Liver (tissue), 9 donors: ENCODE results near the gene TRAPPC2L. TPM values are rescaled to one million over a fixed set of nuclear protein-coding genes. Genes with fewer than 3 reads are reported as not detected.

Experiments
- DNase-seq: peaks from one replicate; pipeline ENCODE4 v3.0.0-alpha.2; 2017; ENCODE audit warnings: low spot score
- H3K27ac ChIP-seq, 2 donors: one replicate each; pipeline ENCODE4 v1.7.0; 2013; ENCODE audit warnings: inconsistent platforms in 2 of 2, low read length in 2 of 2, control low read depth in 1 of 2, low read depth in 1 of 2, mild to moderate bottlenecking in 1 of 2
- H3K27me3 ChIP-seq, 4 donors: one replicate each; pipeline versions ENCODE4 v1.6.1 to v1.7.0; 2013; ENCODE audit warnings: low read length in 3 of 4, inconsistent platforms in 1 of 4, mild to moderate bottlenecking in 1 of 4, moderate library complexity in 1 of 4; ENCODE audit not compliant: control insufficient read depth in 4 of 4, insufficient read depth in 4 of 4
- H3K36me3 ChIP-seq, 4 donors: one replicate each; pipeline versions ENCODE4 v1.6.1 to v1.7.0; 2013; ENCODE audit warnings: low read length in 3 of 4, mild to moderate bottlenecking in 3 of 4, low read depth in 1 of 4, moderate library complexity in 1 of 4; ENCODE audit not compliant: control insufficient read depth in 4 of 4, insufficient read depth in 3 of 4
- H3K4me1 ChIP-seq, 4 donors: one replicate each; pipeline versions ENCODE4 v1.6.1 to v1.7.0; 2013; ENCODE audit warnings: low read length in 3 of 4, mild to moderate bottlenecking in 3 of 4, moderate library complexity in 1 of 4; ENCODE audit not compliant: control insufficient read depth in 4 of 4, insufficient read depth in 4 of 4
- H3K4me3 ChIP-seq, 3 donors: one replicate each; pipeline versions ENCODE4 v1.6.1 to v1.7.0; 2013; ENCODE audit warnings: low read length in 3 of 3, control low read depth in 1 of 3, low read depth in 1 of 3, mild to moderate bottlenecking in 1 of 3
- H3K9ac ChIP-seq, 2 donors: one replicate each; pipeline ENCODE4 v1.7.0; 2013; ENCODE audit warnings: low read length in 2 of 2, mild to moderate bottlenecking in 2 of 2, moderate library complexity in 2 of 2, control low read depth in 1 of 2, low read depth in 1 of 2
- H3K9me3 ChIP-seq, 4 donors: one replicate each; pipeline versions ENCODE4 v1.6.1 to v1.7.0; 2013; ENCODE audit warnings: low read length in 3 of 4; ENCODE audit not compliant: control insufficient read depth in 4 of 4
- EGR1 ChIP-seq, 2 donors: IDR thresholded peaks; 2 replicates each; pipeline ENCODE4 v1.6.1; 2016 to 2018; ENCODE audit warnings: antibody characterized with exemption in 2 of 2, low read depth in 2 of 2
- FOXA1 ChIP-seq: IDR thresholded peaks from 2 replicates; pipeline ENCODE4 v1.6.1; 2016; ENCODE audit warnings: antibody characterized with exemption
- GABPA ChIP-seq, 2 donors: IDR thresholded peaks in 1 of 2; conservative IDR thresholded peaks in 1 of 2; 2 replicates each; pipeline ENCODE4 v1.6.1; 2016; ENCODE audit warnings: antibody characterized with exemption in 2 of 2, mild to moderate bottlenecking in 1 of 2, moderate library complexity in 1 of 2
- HNF4A ChIP-seq, 2 donors: conservative IDR thresholded peaks; 2 replicates each; pipeline ENCODE4 v1.6.1; 2016; ENCODE audit warnings: antibody characterized with exemption in 2 of 2, mild to moderate bottlenecking in 2 of 2
- JUND ChIP-seq, 2 donors: IDR thresholded peaks; 2 replicates each; pipeline ENCODE4 v1.6.1; 2016; ENCODE audit warnings: antibody characterized with exemption in 2 of 2
- NR2F2 ChIP-seq: IDR thresholded peaks from 2 replicates; pipeline ENCODE4 v1.6.1; 2016; ENCODE audit warnings: antibody characterized with exemption
- RXRA ChIP-seq, 2 donors: IDR thresholded peaks; 2 replicates each; pipeline ENCODE4 v1.6.1; 2017 to 2018; ENCODE audit warnings: antibody characterized with exemption in 2 of 2, mild to moderate bottlenecking in 1 of 2
- SP1 ChIP-seq: IDR thresholded peaks from 2 replicates; pipeline ENCODE4 v1.6.1; 2018; ENCODE audit warnings: antibody characterized with exemption, mild to moderate bottlenecking
- TAF1 ChIP-seq: conservative IDR thresholded peaks from 2 replicates; pipeline ENCODE4 v1.6.1; 2016; ENCODE audit warnings: antibody characterized with exemption, mild to moderate bottlenecking
- YY1 ChIP-seq: IDR thresholded peaks from 2 replicates; pipeline ENCODE4 v1.6.1; 2016; ENCODE audit warnings: antibody characterized with exemption, mild to moderate bottlenecking
- WGBS: extraction: QIAGEN DNeasy Blood & Tissue Kit; methylation state at CpG from one replicate; pipeline ENCODE4 v1.1.7; 2013; 5-methylcytosine and 5-hydroxymethylcytosine counted together
- polyA plus RNA-seq, 2 donors: library from polyadenylated mRNA; stranded (reverse) in 1 of 2; unstranded in 1 of 2; fragments of 200-250 nt in 1 of 2; fragments of >200 nt in 1 of 2; fragmentation: Nextera tagmentation in 1 of 2; extraction: Ambion mirVana in 1 of 2; gene quantifications; one replicate each; pipeline versions ENCODE4 v1.2.1 to v1.2.3, GENCODE V29; 2013 to 2015
- total RNA-seq, 2 donors: library from RNA; depleted of rRNA; stranded (reverse); fragments of >200 nt; gene quantifications; one replicate each; pipeline ENCODE4 v1.2.3, GENCODE V29; 2014
- TF ChIP-seq, protein P1 (sequence below): IDR thresholded peaks from 2 replicates; pipeline ENCODE4 v1.6.1; 2016; ENCODE audit warnings: antibody characterized with exemption, mild to moderate bottlenecking
- TF ChIP-seq, protein P2 (sequence below): fragments of 150-350 bp; IDR thresholded peaks from 2 replicates; pipeline ENCODE4 v1.5.1; 2017; ENCODE audit warnings: improper control_type of control experiment, low read depth, low read length; ENCODE audit not compliant: missing input control
- TF ChIP-seq, protein P3 (sequence below): IDR thresholded peaks from 2 replicates; pipeline ENCODE4 v1.6.1; 2016; ENCODE audit warnings: antibody characterized with exemption
- TF ChIP-seq, protein P4 (sequence below): IDR thresholded peaks from 2 replicates; pipeline ENCODE4 v1.6.1; 2016; ENCODE audit warnings: antibody characterized with exemption
- TF ChIP-seq, protein P5 (sequence below): IDR thresholded peaks from 2 replicates; pipeline ENCODE4 v1.6.1; 2016; ENCODE audit warnings: antibody characterized with exemption
- donor health status: healthy.
- donor health status: healthy.
- donor health status: healthy.
- donor health status: healthy.
- donor health status: healthy.

TRAPPC2L gene
- total and polyA plus RNA-seq, 4 donors: 16.3 to 59.4 (median 22.2) TPM

DNA sequence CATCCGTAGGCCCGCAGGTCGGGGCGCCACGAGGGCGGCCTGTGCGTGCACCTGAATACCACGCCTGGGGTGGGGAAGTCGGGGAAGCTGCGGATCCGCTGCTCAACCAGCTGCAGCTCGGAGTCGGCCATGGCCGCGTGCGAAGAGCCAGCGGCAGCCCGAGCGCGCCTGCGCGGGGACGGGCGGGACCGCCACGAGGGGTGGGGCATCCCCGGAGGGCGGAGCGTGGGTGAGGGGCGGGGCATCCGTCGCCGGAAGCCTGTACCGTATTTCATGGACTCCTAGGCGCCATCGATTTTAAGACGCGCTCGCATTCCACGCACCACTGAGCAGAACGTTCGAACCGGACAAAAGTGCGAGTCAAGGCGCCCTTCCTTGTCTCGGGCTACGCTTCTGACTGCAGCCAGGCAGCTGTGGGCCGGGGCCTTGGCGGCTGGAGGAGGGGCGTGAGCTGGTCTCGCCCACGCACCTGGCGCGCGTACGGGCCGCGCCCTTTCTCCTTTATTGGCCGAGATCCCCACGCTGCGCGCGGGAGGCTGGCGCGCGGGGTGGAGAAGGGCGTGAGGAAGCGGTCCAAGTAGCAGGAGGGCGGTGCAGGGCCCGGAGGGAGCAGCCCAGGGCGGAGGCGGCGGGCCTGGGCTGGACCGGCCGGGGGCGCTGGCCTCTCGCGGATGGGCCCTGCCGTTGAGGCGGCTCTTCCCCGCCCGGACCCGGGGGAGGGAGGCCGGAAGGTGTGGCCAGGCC, 45.0 kb upstream of the TRAPPC2L start, which contains the start of gene APRT:
Gene APRT (minus strand): TSS at position 160 of the 744 bp plus-strand sequence. CDS start 29 bp downstream, at position 131.
- WGBS: 1% methylated on average over 84 of the region's 84 CpGs
- Histone ChIP-seq H3K27me3 (no peaks in the 10 kb centered on the region), H3K4me1 (peaks cover 3 to 24% (median 13%) of the 10 kb centered on the region in 4 donors), H3K27ac (peak within 1 kb of the TSS; percentile 73 to 74), H3K36me3 (peaks cover 0 to 8% (median 3%) of the 10 kb centered on the region in 4 donors), H3K9me3 (no peaks in the 10 kb centered on the region), H3K9ac (peak within 1 kb of the TSS in 1 of 2 donors; percentile 73), H3K4me3 (peak within 1 kb of the TSS; percentile 72 to 84 (median 83))
- DNase-seq: peak; percentile 99
- TF ChIP-seq, protein P1, sequence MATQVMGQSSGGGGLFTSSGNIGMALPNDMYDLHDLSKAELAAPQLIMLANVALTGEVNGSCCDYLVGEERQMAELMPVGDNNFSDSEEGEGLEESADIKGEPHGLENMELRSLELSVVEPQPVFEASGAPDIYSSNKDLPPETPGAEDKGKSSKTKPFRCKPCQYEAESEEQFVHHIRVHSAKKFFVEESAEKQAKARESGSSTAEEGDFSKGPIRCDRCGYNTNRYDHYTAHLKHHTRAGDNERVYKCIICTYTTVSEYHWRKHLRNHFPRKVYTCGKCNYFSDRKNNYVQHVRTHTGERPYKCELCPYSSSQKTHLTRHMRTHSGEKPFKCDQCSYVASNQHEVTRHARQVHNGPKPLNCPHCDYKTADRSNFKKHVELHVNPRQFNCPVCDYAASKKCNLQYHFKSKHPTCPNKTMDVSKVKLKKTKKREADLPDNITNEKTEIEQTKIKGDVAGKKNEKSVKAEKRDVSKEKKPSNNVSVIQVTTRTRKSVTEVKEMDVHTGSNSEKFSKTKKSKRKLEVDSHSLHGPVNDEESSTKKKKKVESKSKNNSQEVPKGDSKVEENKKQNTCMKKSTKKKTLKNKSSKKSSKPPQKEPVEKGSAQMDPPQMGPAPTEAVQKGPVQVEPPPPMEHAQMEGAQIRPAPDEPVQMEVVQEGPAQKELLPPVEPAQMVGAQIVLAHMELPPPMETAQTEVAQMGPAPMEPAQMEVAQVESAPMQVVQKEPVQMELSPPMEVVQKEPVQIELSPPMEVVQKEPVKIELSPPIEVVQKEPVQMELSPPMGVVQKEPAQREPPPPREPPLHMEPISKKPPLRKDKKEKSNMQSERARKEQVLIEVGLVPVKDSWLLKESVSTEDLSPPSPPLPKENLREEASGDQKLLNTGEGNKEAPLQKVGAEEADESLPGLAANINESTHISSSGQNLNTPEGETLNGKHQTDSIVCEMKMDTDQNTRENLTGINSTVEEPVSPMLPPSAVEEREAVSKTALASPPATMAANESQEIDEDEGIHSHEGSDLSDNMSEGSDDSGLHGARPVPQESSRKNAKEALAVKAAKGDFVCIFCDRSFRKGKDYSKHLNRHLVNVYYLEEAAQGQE: no peak
- no peak for TF ChIP-seq NR2F2
- TF ChIP-seq GABPA (IDR thresholded peaks at IDR 0.05 in 1 of 2, conservative IDR thresholded peaks at IDR 0.05 in 1 of 2): no peak
- no peak for TF ChIP-seq RXRA (IDR thresholded peaks at IDR 0.05)
- TF ChIP-seq TAF1: no peak
- TF ChIP-seq, protein P2, sequence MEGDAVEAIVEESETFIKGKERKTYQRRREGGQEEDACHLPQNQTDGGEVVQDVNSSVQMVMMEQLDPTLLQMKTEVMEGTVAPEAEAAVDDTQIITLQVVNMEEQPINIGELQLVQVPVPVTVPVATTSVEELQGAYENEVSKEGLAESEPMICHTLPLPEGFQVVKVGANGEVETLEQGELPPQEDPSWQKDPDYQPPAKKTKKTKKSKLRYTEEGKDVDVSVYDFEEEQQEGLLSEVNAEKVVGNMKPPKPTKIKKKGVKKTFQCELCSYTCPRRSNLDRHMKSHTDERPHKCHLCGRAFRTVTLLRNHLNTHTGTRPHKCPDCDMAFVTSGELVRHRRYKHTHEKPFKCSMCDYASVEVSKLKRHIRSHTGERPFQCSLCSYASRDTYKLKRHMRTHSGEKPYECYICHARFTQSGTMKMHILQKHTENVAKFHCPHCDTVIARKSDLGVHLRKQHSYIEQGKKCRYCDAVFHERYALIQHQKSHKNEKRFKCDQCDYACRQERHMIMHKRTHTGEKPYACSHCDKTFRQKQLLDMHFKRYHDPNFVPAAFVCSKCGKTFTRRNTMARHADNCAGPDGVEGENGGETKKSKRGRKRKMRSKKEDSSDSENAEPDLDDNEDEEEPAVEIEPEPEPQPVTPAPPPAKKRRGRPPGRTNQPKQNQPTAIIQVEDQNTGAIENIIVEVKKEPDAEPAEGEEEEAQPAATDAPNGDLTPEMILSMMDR: peak; percentile 24
- TF ChIP-seq, protein P3, sequence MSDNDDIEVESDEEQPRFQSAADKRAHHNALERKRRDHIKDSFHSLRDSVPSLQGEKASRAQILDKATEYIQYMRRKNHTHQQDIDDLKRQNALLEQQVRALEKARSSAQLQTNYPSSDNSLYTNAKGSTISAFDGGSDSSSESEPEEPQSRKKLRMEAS: no peak
- peak; percentile 55 for TF ChIP-seq SP1
- no peak for TF ChIP-seq FOXA1
- TF ChIP-seq EGR1 (IDR thresholded peaks at IDR 0.05; ENCODE audit: low read depth in 2 of 2): peak; percentile 93
- TF ChIP-seq, protein P4, sequence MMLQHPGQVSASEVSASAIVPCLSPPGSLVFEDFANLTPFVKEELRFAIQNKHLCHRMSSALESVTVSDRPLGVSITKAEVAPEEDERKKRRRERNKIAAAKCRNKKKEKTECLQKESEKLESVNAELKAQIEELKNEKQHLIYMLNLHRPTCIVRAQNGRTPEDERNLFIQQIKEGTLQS: no peak
- TF ChIP-seq YY1: peak; percentile 67
- TF ChIP-seq JUND (IDR thresholded peaks at IDR 0.05): no peak
- no peak for TF ChIP-seq HNF4A (conservative IDR thresholded peaks at IDR 0.05)
- TF ChIP-seq, protein P5, sequence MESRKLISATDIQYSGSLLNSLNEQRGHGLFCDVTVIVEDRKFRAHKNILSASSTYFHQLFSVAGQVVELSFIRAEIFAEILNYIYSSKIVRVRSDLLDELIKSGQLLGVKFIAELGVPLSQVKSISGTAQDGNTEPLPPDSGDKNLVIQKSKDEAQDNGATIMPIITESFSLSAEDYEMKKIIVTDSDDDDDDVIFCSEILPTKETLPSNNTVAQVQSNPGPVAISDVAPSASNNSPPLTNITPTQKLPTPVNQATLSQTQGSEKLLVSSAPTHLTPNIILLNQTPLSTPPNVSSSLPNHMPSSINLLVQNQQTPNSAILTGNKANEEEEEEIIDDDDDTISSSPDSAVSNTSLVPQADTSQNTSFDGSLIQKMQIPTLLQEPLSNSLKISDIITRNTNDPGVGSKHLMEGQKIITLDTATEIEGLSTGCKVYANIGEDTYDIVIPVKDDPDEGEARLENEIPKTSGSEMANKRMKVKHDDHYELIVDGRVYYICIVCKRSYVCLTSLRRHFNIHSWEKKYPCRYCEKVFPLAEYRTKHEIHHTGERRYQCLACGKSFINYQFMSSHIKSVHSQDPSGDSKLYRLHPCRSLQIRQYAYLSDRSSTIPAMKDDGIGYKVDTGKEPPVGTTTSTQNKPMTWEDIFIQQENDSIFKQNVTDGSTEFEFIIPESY: no peak
